Measurements from ENCODE around the gene UBA6.

DNA sequence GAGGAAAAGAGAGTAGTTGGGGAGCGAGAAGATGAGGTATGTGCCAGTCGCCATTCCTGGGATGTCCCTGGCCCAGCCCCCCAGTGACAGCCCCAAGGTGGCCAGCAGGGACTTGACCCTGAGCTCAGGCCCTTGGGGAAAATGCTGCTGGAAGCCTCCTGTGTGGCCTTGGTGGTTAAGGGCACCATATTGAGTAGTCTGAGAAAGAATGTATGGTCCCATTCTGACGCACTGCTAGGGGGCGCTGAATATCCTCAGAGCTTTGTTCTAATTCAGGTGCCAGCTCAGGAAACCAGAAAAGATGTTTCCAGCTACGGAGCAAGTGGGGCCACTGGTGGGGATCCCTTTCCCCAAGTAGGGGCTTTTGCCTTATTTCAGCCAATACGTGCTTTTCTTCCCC is 14.0 kb upstream of the UBA6 start:
- no peak for TF ChIP-seq CTCF (IDR thresholded peaks at IDR 0.05)
- TF ChIP-seq POLR2AphosphoS5 (IDR thresholded peaks at IDR 0.05; ENCODE audit: low read depth, low read length) = no peak
- no peak for TF ChIP-seq REST (IDR thresholded peaks at IDR 0.05; ENCODE audit: insufficient read depth in 1 of 2, low read depth in 2 of 2, low read length in 1 of 2)
- TF ChIP-seq SIN3A (IDR thresholded peaks at IDR 0.05; ENCODE audit: borderline replicate concordance, insufficient read depth, low read depth, low read length) = no peak
